Stimulated activated CD4-positive, alpha-beta T cell treated with anti-CD3 and anti-CD28 coated beads, Interleukin-4, amount 100 ng/mL, for 48 hours (primary cell): ENCODE results near the gene LDAH.

Source experiments
- DNase-seq, 2 donors: peaks; one replicate each; pipeline ENCODE4 v3.0.0-alpha.2; 2020; ENCODE audit warnings: low read depth in 2 of 2

The LDAH gene

DNA sequence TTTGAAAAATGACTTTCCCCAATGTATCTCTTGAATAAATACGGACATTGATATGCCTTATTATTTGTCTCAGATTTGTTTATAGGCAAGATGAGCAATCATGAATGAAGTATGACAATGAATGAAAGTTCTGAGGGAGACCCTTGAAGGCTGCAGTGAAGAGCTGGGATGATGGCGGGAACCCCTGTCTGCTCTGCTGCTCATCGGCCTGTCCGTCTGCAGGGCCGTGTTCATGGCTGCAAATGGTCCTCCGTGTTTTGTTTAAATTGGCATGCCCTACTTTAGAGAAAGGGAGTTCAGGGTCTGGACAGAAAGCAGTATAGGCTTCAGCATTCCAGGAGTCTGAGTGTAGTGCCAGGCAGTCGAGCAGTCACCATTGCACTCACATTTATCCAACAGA is 170.8 kb downstream of the LDAH start:
- DNase-seq: no peak

- no peak for DNase-seq
Measured at GRCh38 chr2:20651731-20652099, 171.2 kb downstream of the LDAH start.

- peak; percentile 80 to 81 for DNase-seq
Measured at GRCh38 chr2:20650877-20651730, 171.8 kb downstream of the LDAH start, which contains the start of gene HS1BP3. HS1BP3 (minus strand) TSS chr2:20651098; CDS start chr2:20651063, 35 bp downstream.

GRCh38 chr2:20650393-20650876 is 172.5 kb downstream of the LDAH start:
- DNase-seq: no peak

- DNase-seq: no peak
Measured at GRCh38 chr2:20649976-20650375, 172.9 kb downstream of the LDAH start.

DNA sequence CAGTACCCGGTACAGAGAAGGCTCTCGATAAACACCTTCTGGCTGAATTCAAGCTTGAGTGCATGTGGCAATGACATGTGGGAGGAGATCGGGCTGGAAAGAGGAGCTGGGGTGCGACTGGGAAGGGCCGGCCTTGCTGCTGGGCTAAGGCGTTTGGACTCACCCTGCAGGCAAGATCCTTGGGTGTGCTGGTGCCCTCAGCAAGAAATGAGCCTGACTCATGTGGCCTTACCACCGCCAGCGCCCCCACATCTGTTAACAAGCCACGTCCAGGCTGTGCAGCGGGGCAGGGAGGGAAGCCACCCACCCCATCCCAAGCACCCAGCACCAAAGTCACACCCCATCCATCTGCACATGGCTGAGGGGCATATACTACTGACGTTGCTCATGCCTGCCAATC is 173.3 kb downstream of the LDAH start:
- DNase-seq: no peak

GRCh38 chr2:20648831-20649230 is 174.1 kb downstream of the LDAH start:
- DNase-seq: no peak

DNA sequence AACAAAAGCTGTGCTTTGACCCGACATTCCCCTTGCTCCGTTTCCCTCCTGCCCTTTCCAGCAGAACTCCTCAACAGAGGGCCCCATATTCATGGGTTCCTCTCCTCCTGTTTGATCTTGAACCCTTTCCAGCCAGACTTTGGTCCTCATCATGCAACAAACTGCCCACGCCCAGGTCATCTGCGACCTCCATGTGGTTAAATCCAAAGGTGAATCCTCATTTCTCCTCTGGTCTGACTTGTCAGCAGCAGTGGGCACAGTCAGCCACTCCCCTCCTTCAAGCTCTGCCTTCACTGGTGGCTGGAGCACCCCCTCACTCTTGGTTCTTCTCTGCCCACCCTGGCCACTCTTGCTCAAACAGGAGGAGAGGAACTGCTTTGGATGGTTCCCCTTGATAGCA is 174.7 kb downstream of the LDAH start:
- no peak for DNase-seq

DNA sequence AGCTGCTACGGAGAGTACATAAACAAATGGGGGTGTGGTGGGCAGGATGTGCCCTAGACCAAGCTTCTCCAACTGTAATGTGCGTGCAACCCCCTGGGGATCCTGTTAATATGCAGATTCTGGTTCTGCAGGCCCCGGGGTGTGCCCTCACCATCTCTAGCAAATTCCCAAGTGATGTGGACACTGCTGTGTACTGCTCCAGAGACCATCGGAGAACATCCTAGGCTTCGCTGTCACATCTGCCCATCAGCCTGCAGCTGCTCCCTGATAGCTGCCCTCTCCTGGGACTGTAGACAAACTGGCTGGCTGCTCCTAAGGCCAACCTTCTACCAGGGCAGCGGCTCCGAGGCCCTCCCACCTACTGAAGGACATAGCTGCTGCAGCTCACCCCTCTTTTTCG is 175.2 kb downstream of the LDAH start:
- no peak for DNase-seq

DNA sequence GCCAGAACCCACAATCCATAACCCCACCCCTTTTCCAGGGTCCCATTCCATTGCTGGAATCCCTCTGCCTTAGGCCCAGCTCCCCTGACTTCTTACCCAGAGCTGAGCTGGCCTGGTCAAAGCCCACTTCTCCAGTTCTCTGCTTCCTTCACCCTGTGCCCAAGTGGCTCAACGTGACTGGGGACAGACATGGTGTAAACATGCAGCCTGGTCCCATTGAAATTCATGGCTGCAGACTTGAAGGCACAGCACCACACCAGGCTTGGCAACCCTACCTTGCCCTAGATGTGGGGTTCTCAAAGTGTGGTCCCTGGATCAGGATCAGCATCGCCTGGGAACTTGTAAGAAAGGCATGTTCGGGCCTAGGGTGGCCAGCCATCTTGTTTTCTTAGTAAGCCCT is 175.7 kb downstream of the LDAH start:
- DNase-seq: no peak

- DNase-seq: no peak
Measured at GRCh38 chr2:20646446-20646845, 176.5 kb downstream of the LDAH start.

DNA sequence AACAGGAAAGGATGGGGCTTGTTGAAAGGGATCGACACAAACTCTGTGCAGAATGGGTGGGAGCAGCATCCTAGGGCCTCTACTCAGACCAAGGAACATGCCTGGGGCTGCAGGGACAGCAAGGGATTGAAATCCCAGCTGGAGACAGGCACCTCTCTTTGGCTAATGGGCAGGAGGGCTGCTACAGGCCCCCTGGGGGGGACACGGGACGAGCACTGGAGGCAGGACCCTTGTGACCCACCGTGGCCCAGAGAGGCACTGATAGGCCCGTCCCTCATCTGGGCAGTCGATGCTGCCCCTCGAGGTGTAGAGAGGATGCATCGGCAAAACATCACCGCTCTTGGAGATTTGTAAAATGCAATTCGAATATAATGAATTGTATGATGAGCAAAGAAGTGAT is 177.1 kb downstream of the LDAH start:
- no peak for DNase-seq

DNA sequence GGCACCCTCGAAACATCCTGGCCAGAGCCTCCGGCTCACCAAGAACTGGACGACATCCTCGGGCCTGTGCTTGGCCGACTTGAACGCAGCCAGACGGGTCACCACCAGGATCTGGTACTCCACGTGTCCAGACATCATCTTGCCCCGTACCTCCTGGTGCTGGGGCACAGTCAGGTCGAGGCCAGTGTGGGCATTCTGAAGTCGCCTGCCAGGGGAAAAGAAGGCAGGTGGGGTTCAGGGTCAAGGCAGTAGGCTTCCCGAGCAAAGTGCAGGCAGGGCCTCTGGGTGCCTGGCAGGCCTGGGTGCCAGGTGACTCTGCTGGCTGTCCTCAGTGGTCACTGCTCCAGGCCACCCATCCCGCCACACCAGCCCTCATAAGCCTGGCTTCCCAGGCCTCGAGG is 177.6 kb downstream of the LDAH start:
- DNase-seq: no peak

- DNase-seq: no peak
Measured at GRCh38 chr2:20643826-20644225, 179.1 kb downstream of the LDAH start.

GRCh38 chr2:20643060-20643459 is 179.8 kb downstream of the LDAH start:
- no peak for DNase-seq

DNA sequence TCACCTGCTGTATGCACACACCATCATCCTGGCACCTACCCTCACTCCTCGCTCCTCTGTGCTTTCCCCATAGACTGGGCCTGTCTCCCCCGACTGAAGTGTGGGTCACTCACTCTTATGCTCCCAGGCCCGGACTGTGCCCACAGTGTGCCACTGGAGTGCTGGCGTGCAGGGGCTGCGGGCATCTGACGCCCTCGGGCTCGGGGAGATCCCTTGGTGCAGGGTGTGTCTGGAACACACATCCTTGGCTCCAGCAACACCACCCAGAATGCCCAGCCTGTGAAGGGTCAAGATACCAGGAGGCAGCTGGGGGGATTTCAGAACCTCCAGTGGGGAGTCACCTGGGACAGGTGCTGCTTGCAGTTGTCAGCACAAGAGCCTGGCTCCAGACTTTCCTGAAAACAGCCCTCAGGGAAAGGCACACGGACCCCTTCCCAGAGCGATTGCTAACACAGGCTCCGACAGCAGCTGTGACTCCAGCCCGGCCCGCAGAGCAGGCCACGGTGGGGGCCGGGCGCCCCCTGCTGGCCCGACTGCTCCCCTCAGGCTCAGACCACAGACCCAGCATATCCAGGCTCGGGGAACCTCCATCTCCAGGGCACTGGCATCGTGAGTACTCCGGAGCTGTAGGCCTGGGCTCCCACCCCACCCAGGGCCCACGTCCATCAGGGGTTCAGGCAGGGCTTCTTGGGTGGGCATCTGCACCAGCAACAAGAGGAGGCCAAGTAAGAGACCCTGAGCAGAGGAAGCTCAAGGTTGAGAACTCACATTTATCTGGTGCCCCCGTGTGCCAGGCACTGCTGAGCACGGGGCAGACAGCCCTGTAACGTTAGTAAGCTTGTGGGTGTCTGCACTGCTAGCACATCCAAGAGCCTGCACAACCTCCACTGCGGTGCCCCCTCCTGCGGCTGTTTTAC is 180.6 kb downstream of the LDAH start:
- peak; percentile 61 to 71 for DNase-seq

GRCh38 chr2:20641123-20641985 is 181.5 kb downstream of the LDAH start:
- DNase-seq: no peak

DNA sequence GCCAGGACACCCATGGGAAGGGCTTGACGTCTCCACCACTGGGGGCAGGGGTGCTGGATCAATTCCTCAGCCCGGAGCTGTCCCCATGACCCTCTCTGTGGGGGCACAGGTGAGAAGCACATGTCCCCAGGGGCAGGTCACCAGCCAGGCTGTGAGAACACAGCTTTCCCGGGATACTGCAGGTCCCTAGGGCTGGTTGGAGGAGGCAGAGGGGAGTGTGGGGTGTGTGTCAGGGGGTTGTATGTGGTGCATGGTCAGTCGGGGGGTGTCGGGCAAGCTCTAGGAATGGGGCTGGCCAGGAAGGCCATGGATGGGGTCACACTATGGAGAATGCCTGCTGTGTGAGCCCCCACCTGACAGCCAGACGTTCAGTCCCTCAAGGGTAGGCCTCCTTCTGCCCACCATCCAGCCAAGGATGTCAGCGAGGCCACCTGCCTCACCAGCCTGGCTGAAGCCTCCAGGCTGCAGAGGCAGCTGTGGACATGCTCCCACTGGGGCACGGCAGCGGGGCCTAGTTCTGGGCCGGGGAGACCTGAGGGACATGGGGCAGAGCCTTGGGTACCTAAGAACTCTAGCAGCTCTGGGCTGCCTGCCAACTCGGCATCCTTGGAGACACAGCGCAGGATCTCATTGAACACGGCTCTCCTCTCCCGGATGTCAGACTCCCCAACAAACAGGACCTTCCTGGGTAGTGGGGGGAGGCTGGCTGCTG is 182.3 kb downstream of the LDAH start:
- DNase-seq: no peak

DNA sequence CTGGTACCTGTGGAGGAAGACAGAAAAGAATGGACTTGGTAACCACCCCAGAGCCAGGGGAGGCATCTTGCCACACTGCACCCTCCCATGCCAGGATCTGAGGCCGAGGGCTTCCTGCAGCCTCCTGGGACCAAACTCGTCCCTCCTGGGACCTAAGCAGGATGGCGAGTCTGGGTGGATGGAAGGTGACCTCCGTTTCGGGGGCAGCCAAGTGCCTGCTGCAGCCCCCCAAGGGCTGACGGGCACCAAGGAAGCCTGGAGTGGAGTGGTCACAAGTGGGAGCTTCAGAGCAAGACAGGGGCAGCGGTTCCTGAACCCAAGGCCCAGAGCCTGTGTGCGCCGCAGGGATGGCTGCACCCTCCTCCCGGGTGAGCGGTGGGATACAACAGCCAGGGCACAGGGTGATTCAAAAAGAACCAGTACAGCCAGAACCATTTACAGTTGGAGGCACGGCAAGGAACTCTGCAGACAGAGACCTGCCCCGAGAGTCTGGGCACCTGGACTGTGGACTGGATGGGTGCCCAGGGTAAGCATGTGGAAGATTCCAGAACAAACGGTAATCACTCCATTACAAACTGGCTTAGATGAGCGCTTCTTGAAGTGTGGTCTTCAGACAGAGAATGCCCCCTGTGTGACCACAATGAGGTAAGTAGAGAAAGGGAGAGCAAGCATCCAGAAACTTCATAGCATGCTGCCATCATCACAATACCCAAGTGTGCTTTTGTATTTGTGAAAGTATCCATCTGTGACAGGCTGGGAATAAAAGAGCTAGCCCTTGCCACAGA is 184.1 kb downstream of the LDAH start:
- no peak for DNase-seq

GRCh38 chr2:20638014-20638413 is 184.9 kb downstream of the LDAH start:
- DNase-seq: no peak
